HTR-8/SVneo (cell line): Measurements from ENCODE around the gene DHRS1.
A peak's percentile ranks its signal among the peaks of the same experiment; 100 is the strongest.
"Not testable (repeated sequence)": the region's sequence is repeated elsewhere in the genome, so short reads cannot be mapped to it uniquely, and the experiment has no call there.

ENCODE experiments used
- DNase-seq: peaks from one replicate; pipeline ENCODE4 v3.0.0; 2011; ENCODE audit warnings: low spot score, mixed read lengths; ENCODE audit not compliant: insufficient read length
- FAIRE-seq: peaks from 2 replicates; lab custom pipeline; 2011; peaks lifted over from hg19 to GRCh38; lab: Jason Lieb, UNC

Gene DHRS1

DNA sequence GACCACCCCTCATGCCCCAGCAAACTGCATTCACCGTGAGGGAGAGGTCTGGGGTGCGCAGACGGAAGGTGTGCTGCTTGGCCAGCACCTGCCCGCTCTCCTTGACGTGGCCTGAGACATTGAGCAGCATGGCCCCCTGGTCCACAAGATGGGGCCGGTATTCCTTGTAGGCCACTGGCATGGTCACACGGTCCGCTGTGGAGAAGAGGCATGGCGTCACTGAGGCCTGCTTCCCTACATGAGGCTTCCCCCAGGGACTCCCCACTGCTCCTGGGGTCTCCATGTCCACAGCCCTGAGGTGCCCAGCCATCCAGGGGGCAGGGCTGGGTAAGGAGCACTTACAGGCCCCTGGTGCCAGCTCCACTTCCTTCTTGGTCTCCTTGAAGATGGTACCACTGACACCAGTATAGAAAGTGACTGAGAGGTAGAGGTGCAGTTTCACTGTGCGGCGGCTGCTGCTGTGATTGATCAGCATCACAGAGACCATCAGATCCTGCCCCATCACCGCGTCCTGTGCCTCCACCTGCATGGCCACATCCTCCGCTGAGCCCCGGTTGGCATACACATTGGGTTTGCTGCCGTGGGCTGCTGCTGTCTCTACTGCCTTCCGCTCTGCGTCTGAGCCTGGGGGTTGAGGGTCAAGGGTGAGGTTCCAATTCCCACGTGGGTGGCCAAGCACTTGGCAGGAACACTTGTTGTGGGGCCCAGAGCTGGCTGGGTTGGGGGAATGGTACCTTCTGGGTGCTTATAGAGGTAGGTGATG, 44.8 kb downstream of the DHRS1 start:
- FAIRE-seq (no peak), DNase-seq (no peak)

DNA sequence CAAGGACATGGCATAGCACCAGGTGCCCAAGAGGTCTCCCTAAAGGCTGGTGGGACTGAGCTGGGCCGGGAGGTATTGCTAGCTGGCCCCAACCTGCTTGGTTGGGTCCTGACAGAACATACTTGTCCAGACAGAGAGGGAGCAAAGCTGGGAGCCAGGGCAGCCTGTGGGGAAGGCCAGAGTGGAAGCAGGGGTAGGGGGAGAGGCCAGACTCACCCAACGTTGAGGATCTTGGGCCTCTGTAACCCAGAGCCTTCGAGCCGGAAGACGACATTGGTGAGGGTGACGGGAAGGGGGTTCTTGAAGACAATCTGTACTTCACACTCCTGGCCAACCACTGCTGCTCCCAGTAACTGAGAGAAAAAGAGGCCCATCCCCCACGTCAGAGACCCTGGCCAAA, 45.6 kb downstream of the DHRS1 start:
- DNase-seq (no peak), FAIRE-seq (no peak)

DNA sequence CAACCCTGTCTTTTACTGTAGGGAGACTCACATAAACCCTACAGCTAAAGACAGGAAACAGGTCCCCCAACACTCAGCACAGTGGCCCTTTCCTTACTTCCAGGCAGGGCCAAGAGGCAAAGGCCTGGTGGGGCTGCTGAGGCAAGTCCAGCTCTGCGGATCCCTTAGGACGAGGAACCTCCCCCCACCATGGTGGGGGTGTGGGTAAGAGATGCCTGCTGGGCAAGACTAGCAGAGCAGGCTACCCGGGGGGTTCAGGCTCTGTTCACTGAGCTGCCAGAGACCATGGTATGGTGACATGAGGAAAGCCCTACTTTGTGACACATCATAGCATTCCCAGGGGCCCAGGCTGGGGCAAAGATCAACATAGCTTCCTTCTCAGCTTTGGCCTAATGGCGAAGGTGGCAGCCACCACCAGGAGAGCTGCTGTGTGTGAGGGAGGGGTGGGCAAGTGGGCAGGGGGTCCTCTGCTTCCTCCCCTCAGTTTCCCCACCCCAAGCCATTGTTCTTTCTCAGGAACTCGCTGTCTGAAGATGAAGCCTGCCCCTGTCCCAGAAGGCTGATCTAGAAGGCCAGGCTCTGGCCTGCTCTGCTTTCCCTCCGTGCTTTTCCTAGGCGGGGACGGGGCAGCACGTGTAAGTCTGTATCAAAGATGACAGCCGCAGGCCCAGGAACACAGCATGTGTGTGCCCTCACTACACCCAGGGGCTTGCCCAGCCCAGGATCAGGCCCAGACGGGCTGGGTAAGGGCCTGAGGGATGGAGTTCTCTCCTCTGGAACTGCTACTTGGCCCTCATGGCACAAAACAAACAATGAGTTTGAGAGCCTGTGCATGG, 47.1 kb downstream of the DHRS1 start:
- no peak for FAIRE-seq
- no peak for DNase-seq

DNA sequence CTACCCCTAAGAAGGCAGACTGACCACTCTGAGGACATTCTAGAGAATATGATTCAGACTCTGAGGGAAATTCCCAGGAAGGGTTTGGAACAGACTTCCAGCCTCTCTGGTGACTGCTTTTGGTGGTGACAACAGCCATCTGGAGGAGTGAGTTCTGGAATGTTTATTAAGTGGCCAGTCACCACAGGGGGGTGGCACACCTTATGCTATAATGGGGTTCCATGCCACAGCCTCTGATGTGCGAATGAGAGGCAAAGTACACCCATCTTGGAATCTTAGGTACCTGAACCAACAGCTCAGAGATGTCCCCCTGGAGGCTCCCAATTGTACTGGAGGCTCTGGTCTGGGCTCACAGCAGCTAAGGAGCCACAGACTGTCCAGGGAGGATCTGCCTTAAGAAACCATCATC, 47.7 kb downstream of the DHRS1 start:
- no peak for FAIRE-seq
- no peak for DNase-seq

DNA sequence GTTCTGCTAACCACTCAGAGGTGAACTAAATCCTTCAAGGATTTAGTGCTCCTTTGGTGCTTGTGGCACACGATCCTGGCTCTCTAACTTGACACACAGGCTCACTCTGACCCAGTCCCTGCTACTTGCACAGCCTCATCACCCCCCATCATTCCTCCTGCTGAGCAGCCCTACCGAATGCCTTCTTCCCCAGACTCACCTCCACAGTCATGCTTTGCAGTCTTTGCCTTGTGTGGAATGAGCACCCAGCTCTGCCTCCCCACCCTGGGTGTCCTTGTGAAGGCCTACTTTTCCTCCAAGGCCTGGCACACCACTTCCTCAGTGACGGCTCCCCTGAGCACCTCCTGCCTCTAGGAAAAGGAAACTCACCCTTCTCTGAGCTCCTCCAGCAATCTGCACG, 49.2 kb downstream of the DHRS1 start:
- DNase-seq (no peak), FAIRE-seq (no peak)

DNA sequence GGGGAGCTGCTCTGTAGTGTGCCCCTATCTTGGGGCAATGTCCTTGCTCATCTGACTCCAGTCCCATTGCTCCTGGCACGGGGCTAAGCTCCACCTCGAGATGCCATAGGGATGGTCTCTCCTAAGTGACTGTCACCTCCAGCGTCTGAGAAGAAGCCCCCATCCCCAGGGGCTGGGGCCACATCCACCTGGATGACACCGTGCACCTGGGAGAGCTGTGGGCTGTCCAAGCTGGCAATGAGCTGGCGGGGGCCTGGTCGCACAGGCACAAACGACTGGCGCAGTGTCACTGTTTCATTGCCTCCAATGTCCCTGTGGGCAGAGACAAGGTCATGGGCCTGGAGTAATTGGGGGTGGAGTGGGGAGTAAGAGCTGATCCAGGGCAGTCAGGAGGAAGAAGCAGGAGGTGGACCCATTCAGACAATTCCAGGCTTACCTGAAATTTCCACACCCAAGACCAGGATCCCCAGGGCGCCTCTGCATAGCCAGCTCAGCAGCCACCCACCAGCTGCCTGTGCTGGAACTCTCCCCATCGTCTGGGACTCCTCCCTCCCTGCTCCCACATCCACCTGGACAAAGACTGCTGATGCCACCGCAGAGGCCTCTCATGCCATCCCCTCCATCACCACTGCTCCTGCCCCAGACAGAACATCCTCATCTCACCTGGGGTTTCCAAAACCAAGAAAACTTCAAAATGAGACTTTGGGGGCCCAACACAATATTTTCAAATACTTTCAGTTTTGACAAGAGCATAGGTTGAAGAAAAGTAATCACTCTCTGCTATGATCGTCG, 50.2 kb downstream of the DHRS1 start:
- no peak for FAIRE-seq
- DNase-seq: no peak

DNA sequence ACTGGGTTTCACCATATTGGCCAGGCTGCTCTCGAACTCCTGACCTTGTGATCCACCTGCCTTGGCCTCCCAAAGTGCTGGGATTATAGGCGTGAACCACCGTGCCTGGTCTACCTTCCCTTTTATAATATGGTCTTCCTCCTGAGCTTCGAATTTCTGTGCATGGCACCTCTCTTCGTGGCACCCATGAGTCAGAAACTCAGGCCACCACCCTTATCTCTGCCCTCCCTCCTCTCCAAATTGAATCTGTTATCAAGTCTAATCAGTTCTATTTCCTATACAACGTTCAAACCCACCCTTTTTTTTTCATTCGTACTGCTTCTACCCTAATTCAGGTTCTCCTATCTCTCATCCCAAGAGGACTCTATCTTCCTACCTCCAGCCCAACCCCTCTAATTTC, 52.2 kb downstream of the DHRS1 start:
- no peak for DNase-seq
- FAIRE-seq: no peak

DNA sequence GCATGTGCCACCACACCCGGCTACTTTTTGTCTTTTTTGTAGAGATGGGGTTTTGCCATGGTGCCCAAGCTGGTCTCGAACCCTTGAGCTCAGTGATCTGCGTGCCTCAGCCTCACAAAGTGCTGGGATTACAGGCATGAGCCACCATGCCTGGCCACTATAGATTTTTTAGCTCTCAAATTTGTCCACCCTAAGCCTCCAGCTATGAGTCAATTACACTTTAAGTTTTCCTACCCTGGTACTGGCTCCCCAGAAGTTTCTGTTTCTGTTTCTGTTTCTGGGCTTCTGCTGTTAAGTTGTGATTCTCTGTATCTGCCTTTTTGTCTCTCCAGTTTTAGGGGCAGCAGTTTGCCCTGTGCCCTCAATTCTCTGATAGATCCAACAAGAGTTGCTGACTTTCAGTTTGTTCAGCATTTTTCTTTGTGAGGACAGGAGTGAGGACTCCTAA, 52.8 kb downstream of the DHRS1 start:
- DNase-seq: no peak

DNA sequence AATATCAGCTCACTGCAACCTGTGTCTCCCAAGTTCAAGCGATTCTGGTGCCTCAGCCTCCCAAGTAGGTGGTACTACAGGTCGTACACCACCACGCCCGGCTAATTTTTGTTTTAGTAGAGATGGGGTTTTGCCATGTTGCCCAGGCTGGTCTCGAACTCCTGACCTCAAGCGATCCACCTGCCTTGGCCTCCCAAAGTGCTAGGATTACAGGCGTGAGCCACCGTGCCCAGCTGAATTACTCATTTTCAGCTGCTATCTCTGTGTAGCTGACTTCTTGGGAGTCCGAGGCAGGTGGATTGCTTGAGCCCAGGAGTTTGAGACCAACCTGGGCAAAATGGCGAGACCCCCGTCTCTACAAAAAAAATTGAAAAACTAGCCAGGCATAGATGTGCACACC, 54.2 kb downstream of the DHRS1 start:
- FAIRE-seq, DNase-seq: not testable (repeated sequence)

More for the DNA sequence above, 52.8 kb downstream of the DHRS1 start:
- FAIRE-seq: no peak

DNA sequence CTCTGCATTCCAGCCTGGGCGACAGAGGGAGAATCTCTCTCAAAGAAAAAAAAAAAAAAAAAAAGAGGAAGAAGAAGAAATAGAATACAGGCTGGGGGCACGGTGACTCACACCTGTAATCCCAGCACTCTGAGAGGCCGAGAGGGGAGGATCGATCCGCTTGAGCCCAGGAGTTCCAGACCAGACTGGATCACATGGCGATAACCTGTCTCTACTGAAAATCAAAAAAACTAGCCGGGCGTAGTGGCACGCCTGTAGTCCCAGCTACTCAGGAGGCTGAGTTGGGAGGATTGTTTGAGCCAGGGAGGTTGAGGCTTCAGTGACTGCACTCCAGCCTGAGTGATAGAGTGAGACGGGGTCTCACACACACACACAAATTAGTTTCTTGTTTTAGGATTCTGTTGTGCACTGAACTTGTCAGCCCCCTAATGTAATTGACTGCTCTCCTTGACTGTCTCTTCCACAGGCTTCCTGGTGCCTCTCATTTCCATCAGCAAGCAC, 56.2 kb downstream of the DHRS1 start:
- FAIRE-seq (no peak), DNase-seq (no peak)

DNA sequence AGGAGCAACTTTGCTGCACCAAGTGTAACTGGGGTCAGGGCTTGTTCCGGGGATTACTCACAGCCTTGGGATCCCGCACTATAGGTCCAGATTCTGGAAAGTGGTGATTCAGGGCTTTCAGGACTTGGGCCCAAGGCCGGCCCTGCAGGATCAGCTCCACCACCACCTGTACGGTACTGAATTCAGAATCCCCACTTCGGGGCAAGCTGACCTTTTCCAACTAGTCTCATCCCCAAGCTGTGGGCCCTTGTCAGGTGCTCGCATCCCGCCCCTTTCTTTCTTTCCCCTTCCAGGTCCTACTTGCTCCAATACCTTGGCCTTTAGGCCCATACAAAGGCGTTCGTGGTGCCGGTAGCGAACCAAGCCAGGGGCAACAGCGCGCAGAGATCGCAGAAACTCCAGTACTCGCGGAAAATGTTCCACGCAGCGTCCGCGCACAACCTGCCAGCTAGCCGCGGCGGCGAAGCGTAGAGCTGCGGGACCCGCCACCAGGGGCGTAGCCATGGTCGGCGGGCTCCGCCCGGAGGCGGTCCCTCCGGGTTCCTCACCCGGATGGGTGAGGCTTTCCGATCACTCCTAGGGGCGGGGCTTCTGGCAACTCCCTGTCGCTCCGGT, 57.6 kb downstream of the DHRS1 start:
- FAIRE-seq (no peak), DNase-seq (peak; percentile 81)
